NK-92 (cell line): ENCODE measurements around the gene VIPR2.

Experiments
- DNase-seq: peaks from one replicate; lab custom pipeline; 2025; ENCODE audit not compliant: unreplicated experiment; lab: John Stamatoyannopoulos, UW

Gene VIPR2

GRCh38 chr7:159047536-159047935 is 97.1 kb downstream of the VIPR2 start:
- DNase-seq = no peak

- no peak for DNase-seq
Measured at GRCh38 chr7:159046300-159046699, 98.4 kb downstream of the VIPR2 start.

- no peak for DNase-seq
Measured at GRCh38 chr7:159045839-159046238, 98.8 kb downstream of the VIPR2 start.

- no peak for DNase-seq
Measured at GRCh38 chr7:159042581-159043101, 102.0 kb downstream of the VIPR2 start.

- DNase-seq = no peak
Measured at GRCh38 chr7:159042103-159042502, 102.6 kb downstream of the VIPR2 start.

- DNase-seq = no peak
Measured at GRCh38 chr7:159040912-159041711, 103.6 kb downstream of the VIPR2 start.

GRCh38 chr7:159040146-159040545 is 104.5 kb downstream of the VIPR2 start:
- no peak for DNase-seq

GRCh38 chr7:159039716-159040115 is 105.0 kb downstream of the VIPR2 start:
- no peak for DNase-seq

GRCh38 chr7:159038066-159038465 is 106.6 kb downstream of the VIPR2 start:
- DNase-seq = no peak

- no peak for DNase-seq
Measured at GRCh38 chr7:159036916-159037605, 107.6 kb downstream of the VIPR2 start.

- no peak for DNase-seq
Measured at GRCh38 chr7:159035571-159036073, 109.0 kb downstream of the VIPR2 start.

- no peak for DNase-seq
Measured at GRCh38 chr7:159034988-159035387, 109.7 kb downstream of the VIPR2 start.

GRCh38 chr7:159034394-159034793 is 110.3 kb downstream of the VIPR2 start:
- DNase-seq = no peak

- no peak for DNase-seq
Measured at GRCh38 chr7:159033956-159034355, 110.7 kb downstream of the VIPR2 start.

GRCh38 chr7:159033473-159033825 is 111.2 kb downstream of the VIPR2 start:
- DNase-seq = no peak

GRCh38 chr7:159032753-159033472 is 111.8 kb downstream of the VIPR2 start:
- DNase-seq = no peak

- DNase-seq = no peak
Measured at GRCh38 chr7:159032322-159032721, 112.3 kb downstream of the VIPR2 start.

GRCh38 chr7:159031750-159032149 is 112.9 kb downstream of the VIPR2 start:
- no peak for DNase-seq

- no peak for DNase-seq
Measured at GRCh38 chr7:159031135-159031701, 113.4 kb downstream of the VIPR2 start.

- no peak for DNase-seq
Measured at GRCh38 chr7:159030490-159031134, 114.1 kb downstream of the VIPR2 start.
